Calu3 (cell line): Measurements from ENCODE around the gene AGER. TPM values are rescaled to one million over a fixed set of nuclear protein-coding genes. Genes with fewer than 3 reads are reported as not detected.
A peak's percentile ranks its signal among the peaks of the same experiment; 100 is the strongest.

Experiments used
- BruUV-seq: library from RNA; stranded (reverse); fragments of 400-500 nt; replicated peaks from 2 replicates; lab custom pipeline; 2021; lab: Mats Ljungman, UMichigan
- CTCF ChIA-PET: fragments of 300-600 bp; sonication (Branson Sonifier 250); formaldehyde crosslinking; loops from one replicate; lab custom pipeline; 2022; ENCODE audit warnings: antibody characterized with exemption; lab: Charles Lee
- DNase-seq: peaks from one replicate; pipeline ENCODE4 v3.0.0; 2022
- H3K27ac Mint-ChIP-seq: one replicate; pipeline ENCODE4 v1.8.0; 2022; ENCODE audit warnings: mixed read lengths; ENCODE audit not compliant: unreplicated experiment
- H3K27me3 Mint-ChIP-seq: one replicate; pipeline ENCODE4 v1.8.0; 2022; ENCODE audit warnings: mixed read lengths; ENCODE audit not compliant: unreplicated experiment
- H3K36me3 Mint-ChIP-seq: one replicate; pipeline ENCODE4 v1.8.0; 2022; ENCODE audit warnings: mild to moderate bottlenecking, moderate library complexity, mixed read lengths; ENCODE audit not compliant: insufficient read depth, unreplicated experiment
- H3K4me1 Mint-ChIP-seq: one replicate; pipeline ENCODE4 v1.8.0; 2022; ENCODE audit warnings: mild to moderate bottlenecking, low read depth, mixed read lengths; ENCODE audit not compliant: unreplicated experiment
- H3K4me3 Mint-ChIP-seq: one replicate; pipeline ENCODE4 v1.8.0; 2022; ENCODE audit warnings: mild to moderate bottlenecking, low read depth, moderate library complexity, mixed read lengths; ENCODE audit not compliant: unreplicated experiment
- H3K9me3 Mint-ChIP-seq: one replicate; pipeline ENCODE4 v1.8.0; 2022; ENCODE audit warnings: low read depth, mixed read lengths; ENCODE audit not compliant: unreplicated experiment
- intact Hi-C: fragments of 100-400 bp; cut with micrococcal nuclease; formaldehyde crosslinking; loops from one replicate; pipeline ENCODE4 v1.10.0; 2022; ENCODE audit not compliant: unreplicated experiment
- total RNA-seq: library from RNA; stranded (reverse); gene quantifications from 2 replicates; pipeline ENCODE4 v1.2.3, GENCODE V29; 2022
- TF ChIP-seq, protein P1 (sequence below): fragments of 200-600 bp; IDR thresholded peaks from one replicate; pipeline ENCODE4 v1.8.0; 2022; ENCODE audit warnings: antibody characterized with exemption; ENCODE audit not compliant: unreplicated experiment

The AGER gene
- total RNA-seq, 1 experiment from 2014 or later = 14.4 TPM

DNA sequence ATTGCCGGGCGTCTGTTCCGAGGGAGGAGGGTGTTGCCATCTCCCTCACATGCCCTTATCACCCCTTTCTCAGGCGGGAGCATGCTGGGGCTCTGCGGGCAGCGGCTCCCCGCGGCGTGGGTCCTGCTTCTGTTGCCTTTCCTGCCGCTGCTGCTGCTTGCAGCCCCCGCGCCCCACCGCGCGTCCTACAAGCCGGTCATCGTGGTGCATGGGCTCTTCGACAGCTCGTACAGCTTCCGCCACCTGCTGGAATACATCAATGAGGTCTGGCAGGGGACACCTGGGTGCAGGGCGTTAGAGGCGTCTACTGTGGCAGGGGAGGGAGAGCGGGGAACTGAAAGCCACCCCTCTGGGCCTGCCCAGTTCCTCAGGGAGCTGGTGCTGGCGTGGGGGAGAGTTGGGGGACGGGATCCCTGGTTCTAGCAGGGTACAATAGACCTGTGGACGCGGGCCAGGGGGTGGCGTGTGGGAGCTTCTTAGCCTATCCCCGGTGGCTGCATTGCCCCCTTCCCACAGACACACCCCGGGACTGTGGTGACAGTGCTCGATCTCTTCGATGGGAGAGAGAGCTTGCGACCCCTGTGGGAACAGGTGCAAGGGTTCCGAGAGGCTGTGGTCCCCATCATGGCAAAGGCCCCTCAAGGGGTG, 29.4 kb downstream of the AGER start:
- TF ChIP-seq, protein P1, sequence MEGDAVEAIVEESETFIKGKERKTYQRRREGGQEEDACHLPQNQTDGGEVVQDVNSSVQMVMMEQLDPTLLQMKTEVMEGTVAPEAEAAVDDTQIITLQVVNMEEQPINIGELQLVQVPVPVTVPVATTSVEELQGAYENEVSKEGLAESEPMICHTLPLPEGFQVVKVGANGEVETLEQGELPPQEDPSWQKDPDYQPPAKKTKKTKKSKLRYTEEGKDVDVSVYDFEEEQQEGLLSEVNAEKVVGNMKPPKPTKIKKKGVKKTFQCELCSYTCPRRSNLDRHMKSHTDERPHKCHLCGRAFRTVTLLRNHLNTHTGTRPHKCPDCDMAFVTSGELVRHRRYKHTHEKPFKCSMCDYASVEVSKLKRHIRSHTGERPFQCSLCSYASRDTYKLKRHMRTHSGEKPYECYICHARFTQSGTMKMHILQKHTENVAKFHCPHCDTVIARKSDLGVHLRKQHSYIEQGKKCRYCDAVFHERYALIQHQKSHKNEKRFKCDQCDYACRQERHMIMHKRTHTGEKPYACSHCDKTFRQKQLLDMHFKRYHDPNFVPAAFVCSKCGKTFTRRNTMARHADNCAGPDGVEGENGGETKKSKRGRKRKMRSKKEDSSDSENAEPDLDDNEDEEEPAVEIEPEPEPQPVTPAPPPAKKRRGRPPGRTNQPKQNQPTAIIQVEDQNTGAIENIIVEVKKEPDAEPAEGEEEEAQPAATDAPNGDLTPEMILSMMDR = peak; percentile 80
- H3K27me3 Mint-ChIP-seq = no peaks in the 10 kb centered on the region
- no peaks in the 10 kb centered on the region for H3K9me3 Mint-ChIP-seq
- peaks cover 29% of the 10 kb centered on the region for H3K36me3 Mint-ChIP-seq
- H3K4me3 Mint-ChIP-seq = peak overlapping the region; percentile 94
- peak overlapping the region; percentile 52 for H3K27ac Mint-ChIP-seq
- CTCF ChIA-PET = interaction anchor here (0.7 to 1.3 kb wide), 8 partner anchors 25 to 67 kb away, joined by 3 to 12 read pairs (median 4); partner anchors contain the start of genes ATF6B, FKBPL and PBX2
- peaks cover 22% of the 10 kb centered on the region for H3K4me1 Mint-ChIP-seq
- intact Hi-C loops = loop anchor here (1.0 kb wide), 1 partner anchor 35 kb away; no protein-coding TSS in a partner anchor
- peak; percentile 88 for DNase-seq
- BruUV-seq = no TSS peak

DNA sequence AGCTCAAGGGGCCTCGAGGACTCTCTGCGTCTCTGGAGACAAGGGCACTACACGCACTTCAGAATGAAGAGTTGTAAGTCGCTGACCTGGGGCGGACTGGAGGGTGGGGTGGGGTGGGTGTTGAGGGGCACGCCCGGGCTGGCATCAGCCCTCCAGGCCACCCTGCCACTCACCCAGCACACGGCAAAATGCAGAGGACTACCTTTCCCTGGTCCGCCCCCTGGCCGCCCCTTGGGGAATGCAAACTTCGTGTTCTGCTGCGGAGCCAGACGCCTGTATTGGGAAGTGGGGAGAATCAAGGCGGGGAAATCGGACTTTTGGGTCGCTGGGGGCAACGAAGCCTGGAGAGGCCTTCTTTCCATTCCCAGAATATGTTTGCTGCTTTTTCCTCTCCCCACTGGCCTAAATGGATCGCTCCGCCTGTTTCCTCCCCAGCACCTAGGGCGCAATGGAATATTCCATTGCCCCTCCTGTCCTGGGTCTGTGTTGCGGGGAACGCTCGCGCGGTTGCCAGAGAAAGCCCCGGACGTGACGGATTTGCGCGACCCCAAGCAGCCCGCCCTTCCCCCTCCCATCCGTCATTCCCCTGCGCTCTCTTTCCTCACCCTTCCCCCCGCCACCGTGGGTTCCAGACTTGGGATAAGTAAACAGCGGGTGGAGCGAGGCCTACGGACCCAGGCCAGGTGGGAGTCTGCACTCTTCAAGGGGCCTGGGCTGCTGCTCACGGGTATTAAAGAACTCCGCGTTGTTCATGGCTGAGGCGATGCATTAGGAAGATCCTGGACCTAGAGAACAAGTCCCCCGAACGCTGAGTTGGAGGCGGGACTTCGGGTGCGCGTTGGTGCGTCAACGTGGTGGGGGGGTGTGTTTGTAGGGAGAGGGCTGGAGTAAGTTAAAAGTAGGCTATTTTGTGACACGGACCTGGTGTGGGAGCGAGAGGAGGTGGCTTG, 30.2 kb downstream of the AGER start, which contains the start of gene PPT2:
Gene PPT2, plus strand, starts transcription at position 578 of the 950 bp plus-strand sequence. CDS start 454 bp downstream, outside the sequence.
- peaks cover 29% of the 10 kb centered on the region for H3K36me3 Mint-ChIP-seq
- peak within 1 kb of the TSS; percentile 94 for H3K4me3 Mint-ChIP-seq
- H3K27ac Mint-ChIP-seq = peak within 1 kb of the TSS; percentile 52
- H3K27me3 Mint-ChIP-seq = no peaks in the 10 kb centered on the region
- H3K4me1 Mint-ChIP-seq = peaks cover 22% of the 10 kb centered on the region
- TF ChIP-seq, protein P1 = no peak
- DNase-seq = peak; percentile 87
- BruUV-seq = TSS peak; percentile 54
- H3K9me3 Mint-ChIP-seq = no peaks in the 10 kb centered on the region
- intact Hi-C loops = loop anchor here (1.0 kb wide), 1 partner anchor 35 kb away; no protein-coding TSS in a partner anchor
- CTCF ChIA-PET = interaction anchor here (0.6 to 1.3 kb wide), 8 partner anchors 24 to 307 kb away, joined by 3 to 12 read pairs (median 4); partner anchors contain the start of genes ATF6B, FKBPL and PBX2

DNA sequence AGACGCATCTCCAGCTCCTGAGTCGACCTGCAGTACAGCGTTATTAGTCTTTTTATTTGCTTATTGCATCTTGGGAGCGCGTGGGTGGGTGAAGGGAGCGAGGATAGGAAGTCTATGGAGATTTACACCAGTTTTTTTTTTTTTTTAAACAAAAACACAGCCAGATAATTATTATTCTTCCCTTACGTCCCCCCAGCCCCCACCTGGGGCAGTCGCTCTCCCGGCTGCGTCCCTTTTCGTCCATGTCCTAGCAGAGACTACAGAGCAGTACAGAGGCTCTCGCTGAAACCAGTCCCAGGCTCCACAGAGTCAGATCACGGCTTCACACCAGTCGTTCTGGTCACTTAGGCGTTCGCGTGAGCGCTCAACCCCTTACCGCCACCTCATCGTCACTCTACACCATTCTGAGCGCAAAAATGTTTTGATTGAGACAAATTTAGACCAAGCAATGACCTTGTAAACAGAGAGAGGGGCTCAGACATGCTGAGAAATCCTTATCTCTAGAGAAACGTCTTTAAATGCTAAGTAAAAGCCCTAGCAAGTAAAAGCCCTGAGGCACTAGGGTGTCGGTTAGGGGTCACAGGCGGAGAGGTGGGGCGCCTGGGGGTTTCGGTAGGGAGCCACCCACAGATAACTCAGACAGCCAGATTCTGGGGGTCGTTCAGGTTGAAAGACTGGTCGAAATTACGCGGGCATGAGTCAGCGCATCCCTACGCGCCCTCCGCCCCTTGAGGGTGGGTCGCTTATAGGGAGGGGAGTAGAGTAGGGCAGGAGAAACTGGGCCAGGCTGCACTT, 31.1 kb downstream of the AGER start:
- H3K9me3 Mint-ChIP-seq = peaks cover 2% of the 10 kb centered on the region
- no peak for DNase-seq
- H3K27me3 Mint-ChIP-seq = no peaks in the 10 kb centered on the region
- TF ChIP-seq, protein P1 = no peak
- CTCF ChIA-PET = interaction anchor here (0.6 kb wide), 1 partner anchor 306 kb away, joined by 4 read pairs; no protein-coding TSS in a partner anchor
- peak overlapping the region; percentile 24 for H3K27ac Mint-ChIP-seq
- peaks cover 22% of the 10 kb centered on the region for H3K4me1 Mint-ChIP-seq
- peak overlapping the region; percentile 94 for H3K4me3 Mint-ChIP-seq
- peaks cover 23% of the 10 kb centered on the region for H3K36me3 Mint-ChIP-seq
- BruUV-seq = no TSS peak
- intact Hi-C loops = no loop called here
